Suprapubic skin (tissue), 4 donors: ENCODE results near the gene N4BP2L1. TPM values are rescaled to one million over a fixed set of nuclear protein-coding genes. Genes with fewer than 3 reads are reported as not detected.

ENCODE experiments used
- DNase-seq, 2 donors: peaks; one replicate each; pipeline ENCODE4 v3.0.0-alpha.2; 2019; ENCODE audit warnings: low spot score in 2 of 2
- H3K27ac ChIP-seq: fragments of 200-600 bp; sonication (generic); one replicate; pipeline ENCODE4 v1.5.1; 2019
- H3K27me3 ChIP-seq: fragments of 200-600 bp; sonication (generic); one replicate; pipeline ENCODE4 v1.5.1; 2019
- H3K36me3 ChIP-seq: fragments of 200-600 bp; sonication (generic); one replicate; pipeline ENCODE4 v1.5.1; 2019
- H3K4me1 ChIP-seq: fragments of 200-600 bp; sonication (generic); one replicate; pipeline ENCODE4 v1.5.1; 2019
- H3K4me3 ChIP-seq: fragments of 200-600 bp; sonication (generic); one replicate; pipeline ENCODE4 v1.5.1; 2019; ENCODE audit warnings: mild to moderate bottlenecking
- H3K9me3 ChIP-seq: fragments of 200-600 bp; sonication (generic); one replicate; pipeline ENCODE4 v1.5.1; 2019
- EP300 ChIP-seq: sonication (generic); formaldehyde crosslinking; IDR thresholded peaks from one replicate; pipeline ENCODE4 v1.6.1; 2017; ENCODE audit warnings: antibody characterized with exemption
- POLR2A ChIP-seq, 2 donors: fragments of 450-650 bp; IDR thresholded peaks; one replicate each; pipeline ENCODE4 v1.6.1; 2017; ENCODE audit warnings: antibody characterized with exemption in 2 of 2, mild to moderate bottlenecking in 2 of 2, moderate library complexity in 2 of 2
- POLR2AphosphoS5 ChIP-seq, 3 donors: sonication (generic); formaldehyde crosslinking; IDR thresholded peaks; one replicate each; pipeline ENCODE4 v1.6.1; 2017; ENCODE audit warnings: antibody characterized with exemption in 3 of 3
- WGBS: methylation state at CpG from one replicate; pipeline ENCODE4 v1.1.5; 2018; 5-methylcytosine and 5-hydroxymethylcytosine counted together
- total RNA-seq, 4 donors: library from RNA; depleted of rRNA; stranded (reverse); fragments of >200 nt; gene quantifications; one replicate each; pipeline ENCODE4 v1.1.0, GENCODE V29; 2016
- TF ChIP-seq, protein P1 (sequence below), 2 donors: fragments of 200-600 bp in 1 of 2; fragments of 450-650 bp in 1 of 2; sonication (generic) in 1 of 2; IDR thresholded peaks; one replicate each; pipeline ENCODE4 v1.5.1; 2016 to 2019; ENCODE audit warnings: antibody characterized with exemption in 2 of 2, mild to moderate bottlenecking in 1 of 2, moderate library complexity in 1 of 2

The N4BP2L1 gene
- total RNA-seq, 4 donors from 2014 or later: 31.3 to 71.5 (median 34.6) TPM

DNA sequence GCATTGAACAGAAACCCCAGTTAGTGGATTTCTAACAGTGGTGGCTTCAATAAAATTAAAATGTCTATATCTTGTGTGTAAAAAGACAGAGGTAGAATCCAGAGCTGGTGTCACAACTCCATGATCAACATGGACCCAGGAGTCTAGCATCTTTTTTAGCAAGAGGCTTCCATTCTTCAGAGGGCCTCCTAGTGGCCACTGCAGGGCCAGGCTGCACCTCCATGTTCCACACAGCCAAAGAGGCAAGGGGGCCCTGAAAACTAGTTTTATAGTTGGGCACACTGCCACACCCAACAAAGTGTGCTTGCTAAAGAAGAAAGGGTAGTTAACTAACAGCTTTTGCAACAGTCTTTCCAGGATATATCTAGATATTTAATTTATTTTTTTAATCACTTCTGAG, 12.9 kb downstream of the N4BP2L1 start:
- peaks cover 5% of the 10 kb centered on the region for H3K36me3 ChIP-seq
- H3K27ac ChIP-seq: no peak overlapping the region
- H3K4me1 ChIP-seq: no peaks in the 10 kb centered on the region
- no peaks in the 10 kb centered on the region for H3K9me3 ChIP-seq
- TF ChIP-seq POLR2A (IDR thresholded peaks at IDR 0.05): no peak
- TF ChIP-seq, protein P1, sequence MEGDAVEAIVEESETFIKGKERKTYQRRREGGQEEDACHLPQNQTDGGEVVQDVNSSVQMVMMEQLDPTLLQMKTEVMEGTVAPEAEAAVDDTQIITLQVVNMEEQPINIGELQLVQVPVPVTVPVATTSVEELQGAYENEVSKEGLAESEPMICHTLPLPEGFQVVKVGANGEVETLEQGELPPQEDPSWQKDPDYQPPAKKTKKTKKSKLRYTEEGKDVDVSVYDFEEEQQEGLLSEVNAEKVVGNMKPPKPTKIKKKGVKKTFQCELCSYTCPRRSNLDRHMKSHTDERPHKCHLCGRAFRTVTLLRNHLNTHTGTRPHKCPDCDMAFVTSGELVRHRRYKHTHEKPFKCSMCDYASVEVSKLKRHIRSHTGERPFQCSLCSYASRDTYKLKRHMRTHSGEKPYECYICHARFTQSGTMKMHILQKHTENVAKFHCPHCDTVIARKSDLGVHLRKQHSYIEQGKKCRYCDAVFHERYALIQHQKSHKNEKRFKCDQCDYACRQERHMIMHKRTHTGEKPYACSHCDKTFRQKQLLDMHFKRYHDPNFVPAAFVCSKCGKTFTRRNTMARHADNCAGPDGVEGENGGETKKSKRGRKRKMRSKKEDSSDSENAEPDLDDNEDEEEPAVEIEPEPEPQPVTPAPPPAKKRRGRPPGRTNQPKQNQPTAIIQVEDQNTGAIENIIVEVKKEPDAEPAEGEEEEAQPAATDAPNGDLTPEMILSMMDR (IDR thresholded peaks at IDR 0.05): peak in 1 of 2 donors; percentile 32
- H3K27me3 ChIP-seq: no peaks in the 10 kb centered on the region
- no peak overlapping the region for H3K4me3 ChIP-seq
- no peak for DNase-seq

- H3K4me1 ChIP-seq: no peaks in the 10 kb centered on the region
- no peak for DNase-seq
- H3K36me3 ChIP-seq: peaks cover under 1% of the 10 kb centered on the region
- no peak overlapping the region for H3K4me3 ChIP-seq
- WGBS: 84% methylated on average over 2 of the region's 2 CpGs
- H3K27me3 ChIP-seq: no peaks in the 10 kb centered on the region
- no peaks in the 10 kb centered on the region for H3K9me3 ChIP-seq
- TF ChIP-seq EP300: no peak
- no peak for TF ChIP-seq POLR2AphosphoS5 (IDR thresholded peaks at IDR 0.05)
- TF ChIP-seq, protein P1 (IDR thresholded peaks at IDR 0.05): no peak
- TF ChIP-seq POLR2A (IDR thresholded peaks at IDR 0.05): no peak
- no peak overlapping the region for H3K27ac ChIP-seq
These were observed 13.3 kb downstream of the N4BP2L1 start for GRCh38 chr13:32414580-32414979.

DNA sequence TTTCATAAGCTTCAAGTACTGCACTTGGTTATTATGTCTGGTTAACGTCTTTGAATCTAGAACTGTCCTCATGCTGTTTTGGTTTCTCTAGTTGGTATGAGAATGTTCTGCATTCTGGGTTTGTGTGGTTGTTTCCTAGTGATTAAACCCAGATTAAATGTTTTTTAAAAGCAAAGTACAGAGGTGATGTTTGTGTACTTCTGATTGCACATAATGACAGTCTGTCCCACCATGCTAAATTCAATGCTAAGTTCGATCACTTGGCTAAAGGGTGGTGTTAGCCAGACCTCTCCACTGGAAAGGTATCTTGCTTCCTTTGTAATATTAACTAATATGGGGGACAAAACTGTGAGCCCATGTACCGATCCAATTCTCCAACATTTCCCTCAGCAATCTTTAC, 14.6 kb downstream of the N4BP2L1 start:
- 99% methylated on average over 3 of the region's 3 CpGs for WGBS
- H3K9me3 ChIP-seq: no peaks in the 10 kb centered on the region
- no peaks in the 10 kb centered on the region for H3K4me1 ChIP-seq
- DNase-seq: no peak
- H3K36me3 ChIP-seq: no peaks in the 10 kb centered on the region
- no peaks in the 10 kb centered on the region for H3K27me3 ChIP-seq
- TF ChIP-seq EP300 (no peak), POLR2A (IDR thresholded peaks at IDR 0.05) (no peak), POLR2AphosphoS5 (IDR thresholded peaks at IDR 0.05) (no peak)
- TF ChIP-seq, protein P1 (IDR thresholded peaks at IDR 0.05): no peak
- no peak overlapping the region for H3K4me3 ChIP-seq
- no peak overlapping the region for H3K27ac ChIP-seq

- TF ChIP-seq POLR2AphosphoS5 (IDR thresholded peaks at IDR 0.05) (no peak), EP300 (no peak), POLR2A (IDR thresholded peaks at IDR 0.05) (no peak)
- TF ChIP-seq, protein P1 (IDR thresholded peaks at IDR 0.05): no peak
- Histone ChIP-seq H3K4me1 (no peaks in the 10 kb centered on the region), H3K9me3 (no peaks in the 10 kb centered on the region), H3K4me3 (peak overlapping the region; percentile 26), H3K36me3 (peaks cover 13% of the 10 kb centered on the region), H3K27ac (no peak overlapping the region), H3K27me3 (no peaks in the 10 kb centered on the region)
- WGBS: 56% methylated on average over 27 of the region's 27 CpGs
- no peak for DNase-seq
These were observed 18.1 kb downstream of the N4BP2L1 start for GRCh38 chr13:32409561-32410421.

DNA sequence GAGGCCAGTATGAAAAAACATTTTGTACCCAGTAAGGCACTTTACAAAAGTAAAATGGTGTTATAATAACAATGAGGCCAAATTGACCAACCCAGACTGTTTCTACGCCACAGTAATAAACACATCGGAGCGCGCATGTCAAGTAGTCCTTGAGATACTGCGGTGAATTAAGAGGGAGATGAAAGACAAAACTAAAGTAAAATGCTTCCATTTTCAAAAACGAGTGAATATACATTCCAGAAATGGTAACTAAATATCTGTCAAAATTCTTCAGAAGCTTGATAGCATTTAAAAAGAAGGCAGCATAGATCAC, 19.0 kb downstream of the N4BP2L1 start:
- DNase-seq: no peak
- TF ChIP-seq, protein P1 (IDR thresholded peaks at IDR 0.05): no peak
- no peak for TF ChIP-seq EP300
- TF ChIP-seq POLR2A (IDR thresholded peaks at IDR 0.05): no peak
- TF ChIP-seq POLR2AphosphoS5 (IDR thresholded peaks at IDR 0.05): no peak
- H3K9me3 ChIP-seq: no peaks in the 10 kb centered on the region
- WGBS: 89% methylated on average over 6 of the region's 6 CpGs
- H3K36me3 ChIP-seq: peaks cover 13% of the 10 kb centered on the region
- no peaks in the 10 kb centered on the region for H3K27me3 ChIP-seq
- H3K27ac ChIP-seq: no peak overlapping the region
- H3K4me3 ChIP-seq: no peak overlapping the region
- no peaks in the 10 kb centered on the region for H3K4me1 ChIP-seq
